T-helper 2 cell (primary cell): ENCODE data around the gene ZC3H12D.

Source experiments
- DNase-seq, 5 experiments: peaks; one replicate each; pipeline versions ENCODE4 v3.0.0 to v3.0.0-alpha.2; 2012 to 2022

ZC3H12D gene

GRCh38 chr6:149405823-149406765, 78.7 kb downstream of the ZC3H12D start:
- no peak for DNase-seq

- DNase-seq, result no peak
These were observed 81.3 kb downstream of the ZC3H12D start for GRCh38 chr6:149403534-149403933.

GRCh38 chr6:149400050-149400449, 84.8 kb downstream of the ZC3H12D start, which contains the start of gene SUMO4:
TSS of gene SUMO4 (plus strand) at chr6:149400262. CDS start at chr6:149400392, 130 bp downstream.
- DNase-seq, result no peak

DNA sequence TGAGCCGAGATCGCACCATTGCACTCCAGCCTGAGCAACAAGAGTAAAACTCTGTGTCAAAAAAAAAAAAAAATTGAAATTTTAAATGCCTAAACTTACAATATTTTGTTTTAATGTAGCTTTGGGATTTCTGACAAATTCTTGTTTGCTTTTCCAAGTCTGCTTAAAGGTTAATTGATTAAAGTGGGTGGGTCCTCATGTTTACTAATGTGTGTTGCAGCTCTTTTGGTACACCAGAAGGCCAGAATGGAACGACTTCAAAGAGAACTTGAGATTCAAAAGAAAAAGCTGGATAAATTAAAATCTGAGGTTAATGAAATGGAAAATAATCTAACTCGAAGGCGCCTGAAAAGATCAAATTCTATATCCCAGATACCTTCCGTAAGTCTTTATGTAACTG, 87.4 kb downstream of the ZC3H12D start:
- no peak for DNase-seq
